ENCODE results near the gene TREM1.

The TREM1 gene

GRCh38 chr6:41286544-41287346 is at the start of gene TREM1:
Gene TREM1 (minus strand): TSS chr6:41286682. CDS start chr6:41286655, 27 bp downstream.
- H3K27me3 ChIP-seq (ENCODE audit: control insufficient read depth, insufficient read depth, low read length), result no peaks in the 10 kb centered on the region
- H3K9ac ChIP-seq (ENCODE audit: low read length), result no peak within 1 kb of the TSS
- no peak within 1 kb of the TSS for H3K4me3 ChIP-seq (ENCODE audit: low read length)
- H3K36me3 ChIP-seq (ENCODE audit: control insufficient read depth, insufficient read depth, low read length), result no peaks in the 10 kb centered on the region
- no peaks in the 10 kb centered on the region for H3K4me1 ChIP-seq (ENCODE audit: control insufficient read depth, insufficient read depth, low read length)
- no peak within 1 kb of the TSS for H3K27ac ChIP-seq (ENCODE audit: low read depth, low read length)

GRCh38 chr6:41335943-41336342 is 49.5 kb upstream of the TREM1 start:
- no peaks in the 10 kb centered on the region for H3K36me3 ChIP-seq (ENCODE audit: control insufficient read depth, insufficient read depth, low read length)
- H3K4me3 ChIP-seq (ENCODE audit: low read length), result no peak overlapping the region
- H3K4me1 ChIP-seq (ENCODE audit: control insufficient read depth, insufficient read depth, low read length), result no peaks in the 10 kb centered on the region
- H3K27me3 ChIP-seq (ENCODE audit: control insufficient read depth, insufficient read depth, low read length), result no peaks in the 10 kb centered on the region
- no peak overlapping the region for H3K9ac ChIP-seq (ENCODE audit: low read length)
- no peak overlapping the region for H3K27ac ChIP-seq (ENCODE audit: low read depth, low read length)

- Histone ChIP-seq H3K9ac (ENCODE audit: low read length) (no peak within 1 kb of the TSS), H3K27me3 (ENCODE audit: control insufficient read depth, insufficient read depth, low read length) (no peaks in the 10 kb centered on the region), H3K4me1 (ENCODE audit: control insufficient read depth, insufficient read depth, low read length) (no peaks in the 10 kb centered on the region), H3K36me3 (ENCODE audit: control insufficient read depth, insufficient read depth, low read length) (no peaks in the 10 kb centered on the region), H3K4me3 (ENCODE audit: low read length) (no peak within 1 kb of the TSS), H3K27ac (ENCODE audit: low read depth, low read length) (no peak within 1 kb of the TSS)
Observed at GRCh38 chr6:41335296-41335695, 48.8 kb upstream of the TREM1 start, which contains the start of gene NCR2. Gene NCR2 (plus strand): TSS chr6:41335608. CDS start chr6:41335877, 269 bp downstream.

GRCh38 chr6:41334482-41335040 is 48.1 kb upstream of the TREM1 start:
- H3K4me1 ChIP-seq (ENCODE audit: control insufficient read depth, insufficient read depth, low read length), result no peaks in the 10 kb centered on the region
- no peaks in the 10 kb centered on the region for H3K27me3 ChIP-seq (ENCODE audit: control insufficient read depth, insufficient read depth, low read length)
- H3K4me3 ChIP-seq (ENCODE audit: low read length), result no peak overlapping the region
- no peak overlapping the region for H3K9ac ChIP-seq (ENCODE audit: low read length)
- no peak overlapping the region for H3K27ac ChIP-seq (ENCODE audit: low read depth, low read length)
- H3K36me3 ChIP-seq (ENCODE audit: control insufficient read depth, insufficient read depth, low read length), result no peaks in the 10 kb centered on the region

GRCh38 chr6:41332842-41333736 is 46.6 kb upstream of the TREM1 start:
- Histone ChIP-seq H3K27ac (ENCODE audit: low read depth, low read length) (no peak overlapping the region), H3K9ac (ENCODE audit: low read length) (no peak overlapping the region), H3K4me3 (ENCODE audit: low read length) (no peak overlapping the region), H3K36me3 (ENCODE audit: control insufficient read depth, insufficient read depth, low read length) (no peaks in the 10 kb centered on the region), H3K27me3 (ENCODE audit: control insufficient read depth, insufficient read depth, low read length) (no peaks in the 10 kb centered on the region), H3K4me1 (ENCODE audit: control insufficient read depth, insufficient read depth, low read length) (no peaks in the 10 kb centered on the region)

- no peaks in the 10 kb centered on the region for H3K36me3 ChIP-seq (ENCODE audit: control insufficient read depth, insufficient read depth, low read length)
- no peaks in the 10 kb centered on the region for H3K27me3 ChIP-seq (ENCODE audit: control insufficient read depth, insufficient read depth, low read length)
- H3K9ac ChIP-seq (ENCODE audit: low read length), result no peak overlapping the region
- no peaks in the 10 kb centered on the region for H3K4me1 ChIP-seq (ENCODE audit: control insufficient read depth, insufficient read depth, low read length)
- no peak overlapping the region for H3K4me3 ChIP-seq (ENCODE audit: low read length)
- no peak overlapping the region for H3K27ac ChIP-seq (ENCODE audit: low read depth, low read length)
Observed at GRCh38 chr6:41332241-41332640, 45.8 kb upstream of the TREM1 start.

- H3K9ac ChIP-seq (ENCODE audit: low read length), result no peak overlapping the region
- H3K4me1 ChIP-seq (ENCODE audit: control insufficient read depth, insufficient read depth, low read length), result no peaks in the 10 kb centered on the region
- no peak overlapping the region for H3K4me3 ChIP-seq (ENCODE audit: low read length)
- no peaks in the 10 kb centered on the region for H3K36me3 ChIP-seq (ENCODE audit: control insufficient read depth, insufficient read depth, low read length)
- no peak overlapping the region for H3K27ac ChIP-seq (ENCODE audit: low read depth, low read length)
- no peaks in the 10 kb centered on the region for H3K27me3 ChIP-seq (ENCODE audit: control insufficient read depth, insufficient read depth, low read length)
Observed at GRCh38 chr6:41331401-41332150, 45.1 kb upstream of the TREM1 start.

GRCh38 chr6:41327177-41327576 is 40.7 kb upstream of the TREM1 start:
- no peak overlapping the region for H3K27ac ChIP-seq (ENCODE audit: low read depth, low read length)
- H3K4me3 ChIP-seq (ENCODE audit: low read length), result no peak overlapping the region
- no peak overlapping the region for H3K9ac ChIP-seq (ENCODE audit: low read length)
- no peaks in the 10 kb centered on the region for H3K4me1 ChIP-seq (ENCODE audit: control insufficient read depth, insufficient read depth, low read length)
- H3K36me3 ChIP-seq (ENCODE audit: control insufficient read depth, insufficient read depth, low read length), result no peaks in the 10 kb centered on the region
- H3K27me3 ChIP-seq (ENCODE audit: control insufficient read depth, insufficient read depth, low read length), result no peaks in the 10 kb centered on the region

GRCh38 chr6:41326092-41326491 is 39.6 kb upstream of the TREM1 start:
- Histone ChIP-seq H3K4me1 (ENCODE audit: control insufficient read depth, insufficient read depth, low read length) (no peaks in the 10 kb centered on the region), H3K9ac (ENCODE audit: low read length) (no peak overlapping the region), H3K27me3 (ENCODE audit: control insufficient read depth, insufficient read depth, low read length) (no peaks in the 10 kb centered on the region), H3K4me3 (ENCODE audit: low read length) (no peak overlapping the region), H3K27ac (ENCODE audit: low read depth, low read length) (no peak overlapping the region), H3K36me3 (ENCODE audit: control insufficient read depth, insufficient read depth, low read length) (no peaks in the 10 kb centered on the region)

GRCh38 chr6:41325446-41326066 is 39.1 kb upstream of the TREM1 start:
- H3K4me3 ChIP-seq (ENCODE audit: low read length), result no peak overlapping the region
- H3K27ac ChIP-seq (ENCODE audit: low read depth, low read length), result no peak overlapping the region
- H3K36me3 ChIP-seq (ENCODE audit: control insufficient read depth, insufficient read depth, low read length), result no peaks in the 10 kb centered on the region
- H3K4me1 ChIP-seq (ENCODE audit: control insufficient read depth, insufficient read depth, low read length), result no peaks in the 10 kb centered on the region
- no peaks in the 10 kb centered on the region for H3K27me3 ChIP-seq (ENCODE audit: control insufficient read depth, insufficient read depth, low read length)
- no peak overlapping the region for H3K9ac ChIP-seq (ENCODE audit: low read length)

- H3K4me1 ChIP-seq (ENCODE audit: control insufficient read depth, insufficient read depth, low read length), result no peaks in the 10 kb centered on the region
- H3K27ac ChIP-seq (ENCODE audit: low read depth, low read length), result no peak overlapping the region
- H3K9ac ChIP-seq (ENCODE audit: low read length), result no peak overlapping the region
- H3K36me3 ChIP-seq (ENCODE audit: control insufficient read depth, insufficient read depth, low read length), result no peaks in the 10 kb centered on the region
- no peaks in the 10 kb centered on the region for H3K27me3 ChIP-seq (ENCODE audit: control insufficient read depth, insufficient read depth, low read length)
- no peak overlapping the region for H3K4me3 ChIP-seq (ENCODE audit: low read length)
Observed at GRCh38 chr6:41321183-41321582, 34.7 kb upstream of the TREM1 start.
